GM12874 (cell line): ENCODE measurements around the gene SLC9A9.

Source experiments
- TF ChIP-seq, protein P1 (sequence below): IDR thresholded peaks from 2 replicates; pipeline ENCODE4 v1.5.1; 2011; ENCODE audit warnings: low read depth, mild to moderate bottlenecking, control low read depth, low read length, moderate library complexity; ENCODE audit not compliant: insufficient read depth

SLC9A9 gene

DNA sequence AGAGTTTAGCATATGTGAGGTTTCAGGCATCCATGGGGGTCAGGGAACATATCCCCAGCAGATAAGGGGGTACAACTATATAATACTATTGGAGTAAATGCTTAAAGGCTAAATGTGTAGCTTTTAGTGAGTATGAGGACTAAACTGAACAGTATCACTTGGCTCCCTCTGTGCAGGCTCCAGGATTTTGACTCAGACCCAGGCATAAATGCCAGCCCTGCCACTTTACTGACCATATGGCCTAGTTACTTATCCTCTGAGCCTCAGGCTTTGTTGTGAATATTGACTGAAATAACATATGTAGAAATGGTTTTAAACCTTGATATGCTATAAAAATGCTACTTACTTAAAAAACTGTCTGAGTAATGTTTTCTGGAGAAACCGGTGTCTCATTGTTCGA, 577.1 kb downstream of the SLC9A9 start:
- TF ChIP-seq, protein P1, sequence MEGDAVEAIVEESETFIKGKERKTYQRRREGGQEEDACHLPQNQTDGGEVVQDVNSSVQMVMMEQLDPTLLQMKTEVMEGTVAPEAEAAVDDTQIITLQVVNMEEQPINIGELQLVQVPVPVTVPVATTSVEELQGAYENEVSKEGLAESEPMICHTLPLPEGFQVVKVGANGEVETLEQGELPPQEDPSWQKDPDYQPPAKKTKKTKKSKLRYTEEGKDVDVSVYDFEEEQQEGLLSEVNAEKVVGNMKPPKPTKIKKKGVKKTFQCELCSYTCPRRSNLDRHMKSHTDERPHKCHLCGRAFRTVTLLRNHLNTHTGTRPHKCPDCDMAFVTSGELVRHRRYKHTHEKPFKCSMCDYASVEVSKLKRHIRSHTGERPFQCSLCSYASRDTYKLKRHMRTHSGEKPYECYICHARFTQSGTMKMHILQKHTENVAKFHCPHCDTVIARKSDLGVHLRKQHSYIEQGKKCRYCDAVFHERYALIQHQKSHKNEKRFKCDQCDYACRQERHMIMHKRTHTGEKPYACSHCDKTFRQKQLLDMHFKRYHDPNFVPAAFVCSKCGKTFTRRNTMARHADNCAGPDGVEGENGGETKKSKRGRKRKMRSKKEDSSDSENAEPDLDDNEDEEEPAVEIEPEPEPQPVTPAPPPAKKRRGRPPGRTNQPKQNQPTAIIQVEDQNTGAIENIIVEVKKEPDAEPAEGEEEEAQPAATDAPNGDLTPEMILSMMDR = no peak

DNA sequence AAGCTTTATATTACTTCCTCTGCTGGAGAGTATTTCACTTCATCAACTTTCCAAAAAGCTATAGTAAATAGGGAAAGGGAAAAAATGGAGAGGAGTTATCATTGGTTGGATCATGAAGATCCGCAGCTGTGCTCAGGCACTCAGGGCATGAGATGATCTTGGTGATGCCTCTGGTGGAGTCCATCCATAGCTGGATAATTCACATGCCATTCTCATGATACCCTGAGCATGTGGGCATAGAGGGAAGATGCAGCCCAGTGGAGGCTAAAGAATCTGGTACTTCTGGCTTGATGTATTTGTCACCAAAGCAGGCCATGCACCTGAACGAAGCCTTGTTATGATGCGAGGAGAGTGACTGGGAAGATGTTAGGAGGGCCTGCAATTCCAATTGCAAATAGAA, 578.5 kb downstream of the SLC9A9 start:
- TF ChIP-seq, protein P1 = no peak

DNA sequence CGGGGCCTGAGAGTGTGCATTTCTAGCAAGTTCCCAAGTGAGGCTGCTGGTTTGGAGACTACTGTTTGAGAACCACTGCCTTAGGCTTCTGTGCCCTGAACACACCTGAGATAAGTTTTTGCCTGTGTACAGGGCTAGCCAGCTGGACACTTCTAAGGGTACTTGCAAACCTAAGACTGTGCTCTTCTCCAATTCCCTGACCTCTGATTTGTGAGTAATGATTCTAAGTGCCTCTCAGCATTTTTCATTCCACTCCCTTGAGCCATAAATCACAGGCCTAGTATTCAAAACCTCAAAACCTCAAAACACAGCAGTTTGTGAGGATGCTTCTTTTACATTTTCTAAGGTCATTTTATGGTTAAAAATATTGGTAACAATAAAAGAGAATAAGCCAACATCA, 580.3 kb downstream of the SLC9A9 start:
- TF ChIP-seq, protein P1 = no peak

DNA sequence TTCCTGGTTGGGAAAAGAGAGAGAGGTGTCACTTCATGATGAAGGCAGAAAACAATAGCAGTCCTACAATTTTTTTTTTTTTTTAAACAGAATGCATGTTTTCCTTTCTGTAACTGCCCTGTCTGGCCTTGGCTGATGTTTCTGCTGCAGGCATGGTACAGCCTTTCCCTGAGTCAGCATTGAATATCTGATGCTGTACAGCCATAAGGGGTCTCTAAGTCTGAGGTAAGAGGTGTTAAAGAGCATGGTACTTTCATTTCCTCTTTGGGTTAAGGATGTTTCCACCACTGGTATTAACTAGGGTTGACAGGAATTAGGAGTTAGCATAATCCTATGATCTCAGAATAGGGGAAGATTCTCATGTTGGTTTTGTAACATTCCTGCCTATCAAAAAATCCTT, 581.3 kb downstream of the SLC9A9 start:
- TF ChIP-seq, protein P1 = no peak

DNA sequence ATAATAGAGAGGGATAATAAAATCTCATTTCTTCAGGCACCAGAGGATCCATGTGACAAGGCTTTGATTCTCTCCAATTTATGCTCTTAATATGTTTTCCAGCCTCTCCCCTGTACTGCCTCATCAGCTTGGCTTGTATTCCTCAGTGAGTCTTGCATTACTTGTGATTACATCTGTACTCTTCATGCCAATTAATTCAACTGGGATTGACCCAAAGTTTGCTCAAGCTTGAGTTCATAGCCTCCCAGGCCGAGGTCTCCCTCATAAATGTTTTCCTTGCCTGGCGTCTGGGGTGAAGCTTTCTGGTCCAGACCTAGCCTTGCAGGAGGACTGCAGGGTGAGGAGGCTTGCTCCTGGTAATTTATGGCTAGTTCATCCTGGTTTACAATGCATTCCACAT, 581.8 kb downstream of the SLC9A9 start:
- TF ChIP-seq, protein P1 = no peak

DNA sequence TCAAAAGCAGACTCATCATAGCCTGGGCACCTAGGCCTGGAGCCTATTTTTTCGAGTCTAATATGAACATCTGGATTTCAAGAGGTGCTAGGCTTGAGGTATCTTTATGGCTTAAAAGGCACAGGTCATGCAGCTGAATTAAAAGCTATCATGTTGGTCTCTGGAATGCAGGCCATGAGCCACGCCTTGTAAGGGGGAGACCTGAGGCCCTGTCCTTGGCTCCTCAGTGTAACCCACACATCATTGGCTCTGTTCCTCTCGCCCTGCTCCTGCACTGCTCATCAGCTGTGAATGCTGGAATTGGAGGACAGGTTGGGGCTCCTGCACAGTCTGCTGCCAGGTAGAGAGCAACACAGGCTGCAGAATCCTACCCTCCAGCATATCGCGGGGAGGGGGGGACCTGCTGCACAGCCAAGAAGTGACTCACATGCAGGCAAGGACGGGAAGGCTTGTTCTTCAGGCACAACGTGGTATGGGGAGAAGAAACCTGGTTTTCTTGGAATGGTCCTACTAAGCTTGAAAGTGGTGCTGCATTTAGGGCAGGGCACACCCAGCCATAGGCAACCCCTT, 582.7 kb downstream of the SLC9A9 start:
- TF ChIP-seq, protein P1 = no peak

DNA sequence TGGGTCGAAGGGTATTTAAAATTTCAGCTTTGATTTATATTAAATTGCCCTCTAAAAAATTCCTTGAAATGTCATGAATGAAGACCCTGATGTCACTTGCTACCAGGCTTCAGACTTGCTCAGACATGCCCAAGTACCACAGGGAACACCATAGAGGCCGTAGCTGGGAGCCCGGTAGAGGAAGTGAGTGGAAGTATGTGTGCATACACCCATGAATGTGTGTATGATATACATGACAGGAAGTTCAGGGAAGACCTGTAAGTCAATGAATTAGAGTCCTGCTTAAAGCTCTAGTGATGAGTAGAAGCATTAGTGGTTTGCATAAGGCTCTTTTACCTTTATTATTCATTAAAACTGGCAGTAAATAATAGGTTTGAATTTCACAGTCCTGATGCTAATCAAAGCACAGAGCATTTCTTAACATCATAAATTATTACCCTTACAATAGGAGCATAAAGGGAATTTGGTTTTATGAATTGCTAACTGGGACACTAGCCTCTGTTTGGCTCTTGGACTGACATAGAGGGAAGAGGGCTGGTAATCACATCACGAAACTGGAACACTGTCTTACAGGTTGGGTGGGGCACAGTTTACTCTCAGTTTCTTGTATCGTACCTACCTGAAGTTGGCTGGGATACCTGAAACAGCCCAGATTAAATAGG, 584.3 kb downstream of the SLC9A9 start:
- TF ChIP-seq, protein P1 = no peak
